ENCODE data around the gene PHB1. TPM values are rescaled to one million over a fixed set of nuclear protein-coding genes. Genes with fewer than 3 reads are reported as not detected.

PHB1 gene
- total RNA-seq, 1 experiment from 2014 or later, result 325 TPM

- Histone ChIP-seq H4K8ac (replicated peaks; ENCODE audit: insufficient read length, low read depth, low read length) (no peak overlapping the region), H3K27me3 (ENCODE audit: insufficient read depth, low read length) (no peaks in the 10 kb centered on the region), H2BK12ac (ENCODE audit: insufficient read length, low read depth, low read length) (no peak overlapping the region), H3K79me1 (ENCODE audit: insufficient read depth, low read depth, low read length, poor library complexity, severe bottlenecking) (no peaks in the 10 kb centered on the region), H2BK120ac (ENCODE audit: low read depth, low read length, poor library complexity, severe bottlenecking) (no peak overlapping the region), H3K4me2 (ENCODE audit: insufficient read depth, insufficient read length, low read length) (no peak overlapping the region), H4K91ac (ENCODE audit: insufficient read length, low read depth, low read length) (no peak overlapping the region), H2AFZ (ENCODE audit: low read length) (no peak overlapping the region), H3K18ac (ENCODE audit: insufficient read length, low read depth, low read length) (no peak overlapping the region), H4K20me1 (ENCODE audit: control insufficient read depth, insufficient read depth, insufficient read length) (no peaks in the 10 kb centered on the region), H3K23me2 (ENCODE audit: insufficient read length, low read depth, low read length, poor library complexity, severe bottlenecking) (no peaks in the 10 kb centered on the region), H2BK5ac (ENCODE audit: insufficient read length, low read length) (no peak overlapping the region), H3K23ac (ENCODE audit: insufficient read length, low read depth, low read length) (no peak overlapping the region), H3K4ac (ENCODE audit: low read depth, low read length) (no peak overlapping the region), H3T11ph (ENCODE audit: low read length) (no peak overlapping the region), H3K9me3 (ENCODE audit: control insufficient read depth, low read depth, low read length) (no peaks in the 10 kb centered on the region), H4K5ac (ENCODE audit: insufficient read length, low read depth, low read length) (no peak overlapping the region), H2BK20ac (ENCODE audit: low read depth, low read length, poor library complexity, severe bottlenecking) (no peak overlapping the region), H3K79me2 (ENCODE audit: insufficient read depth, low read length) (no peaks in the 10 kb centered on the region), H3K27ac (ENCODE audit: insufficient read length, low read depth, low read length) (no peak overlapping the region), H3K56ac (ENCODE audit: insufficient read length, low read depth, low read length) (no peak overlapping the region), H2BK15ac (ENCODE audit: low read depth, low read length) (no peak overlapping the region), H3K4me1 (ENCODE audit: insufficient read depth, low read length) (peaks cover 5% of the 10 kb centered on the region), H2AK5ac (ENCODE audit: insufficient read length, low read length) (no peak overlapping the region), H3K14ac (ENCODE audit: insufficient read depth, low read length) (no peak overlapping the region), H3K9ac (ENCODE audit: extremely low read depth, insufficient read length, low read length) (no peak overlapping the region)
- Mint-ChIP-seq H3K36me3 (ENCODE audit: insufficient read depth in 1 of 3, low read depth in 3 of 3) (no peaks in the 10 kb centered on the region), H3K9me3 (no peaks in the 10 kb centered on the region), H3K27ac (no peak overlapping the region), H3K27me3 (ENCODE audit: low read depth) (peaks cover 3% of the 10 kb centered on the region), H3K4me3 (no peak overlapping the region), H3K4me1 (peaks cover 10 to 11% of the 10 kb centered on the region in 2 experiments)
- no peak for TF ChIP-seq CTCF (conservative IDR thresholded peaks at IDR 0.05)
- WGBS (ENCODE audit: extremely low coverage, insufficient read length, low lambda C conversion rate), result no CpG with 5 or more reads among the region's 1 CpG
- no peak for DNase-seq
Observed at GRCh38 chr17:49381033-49381432, 33.6 kb downstream of the PHB1 start.

Measured in H9 (cell line).